KMS-11 (cell line): ENCODE data around the gene BTG4.

Experiments used
- H2AFZ ChIP-seq: fragments of 200-600 bp; sonication (generic); 2 replicates; pipeline ENCODE4 v1.6.1; 2016; ENCODE audit warnings: antibody characterized with exemption, mixed run types, low read depth
- H3K27ac ChIP-seq: fragments of 200-600 bp; sonication (generic); 2 replicates; pipeline ENCODE4 v1.6.1; 2016; ENCODE audit warnings: mild to moderate bottlenecking, mixed run types
- H3K27me3 ChIP-seq: fragments of 200-600 bp; sonication (generic); 2 replicates; pipeline ENCODE4 v1.6.1; 2017; ENCODE audit warnings: mild to moderate bottlenecking, low read depth, mixed run types, moderate library complexity; ENCODE audit not compliant: insufficient read depth
- H3K36me3 ChIP-seq: fragments of 200-600 bp; sonication (generic); 2 replicates; pipeline ENCODE4 v1.6.1; 2017; ENCODE audit warnings: mild to moderate bottlenecking, mixed run types; ENCODE audit not compliant: insufficient read depth
- H3K4me1 ChIP-seq: fragments of 200-600 bp; sonication (generic); 2 replicates; pipeline ENCODE4 v1.6.1; 2016; ENCODE audit warnings: mild to moderate bottlenecking, low read depth, mixed run types; ENCODE audit not compliant: poor library complexity, severe bottlenecking
- H3K4me2 ChIP-seq: fragments of 200-600 bp; sonication (generic); 2 replicates; pipeline ENCODE4 v1.7.0; 2016; ENCODE audit warnings: mild to moderate bottlenecking, mixed run types
- H3K4me3 ChIP-seq: fragments of 200-600 bp; sonication (generic); IDR thresholded peaks from 2 replicates; pipeline ENCODE4 v1.6.1; 2017; ENCODE audit warnings: low read depth, low read length, mixed read lengths; ENCODE audit not compliant: insufficient read depth
- H3K79me2 ChIP-seq: fragments of 200-600 bp; sonication (generic); 2 replicates; pipeline ENCODE4 v1.6.1; 2016; ENCODE audit warnings: low read depth, mixed run types; ENCODE audit not compliant: insufficient read depth
- H3K9ac ChIP-seq: fragments of 200-600 bp; sonication (generic); 2 replicates; pipeline ENCODE4 v1.6.1; 2016; ENCODE audit warnings: mild to moderate bottlenecking, mixed run types
- H4K20me1 ChIP-seq: fragments of 200-600 bp; sonication (generic); 2 replicates; pipeline ENCODE4 v1.6.1; 2016; ENCODE audit warnings: mild to moderate bottlenecking, mixed run types; ENCODE audit not compliant: insufficient read depth
- CTCF ChIP-seq: fragments of 200-600 bp; sonication (generic); conservative IDR thresholded peaks from 2 replicates; pipeline ENCODE4 v1.6.1; 2017; ENCODE audit warnings: low read depth, mild to moderate bottlenecking, antibody characterized with exemption, low read length, moderate library complexity, mixed read lengths

The BTG4 gene

GRCh38 chr11:111457731-111458368, 54.3 kb downstream of the BTG4 start:
- no peak overlapping the region for H3K27ac ChIP-seq
- no peak overlapping the region for H3K9ac ChIP-seq
- H2AFZ ChIP-seq, result no peak overlapping the region
- H4K20me1 ChIP-seq, result no peaks in the 10 kb centered on the region
- no peak for TF ChIP-seq CTCF
- no peak overlapping the region for H3K4me3 ChIP-seq
- no peaks in the 10 kb centered on the region for H3K27me3 ChIP-seq
- H3K4me2 ChIP-seq, result no peak overlapping the region
- no peaks in the 10 kb centered on the region for H3K36me3 ChIP-seq
- H3K79me2 ChIP-seq, result no peaks in the 10 kb centered on the region
- peaks cover 8% of the 10 kb centered on the region for H3K4me1 ChIP-seq

- Histone ChIP-seq H3K4me2 (no peak overlapping the region), H3K4me3 (no peak overlapping the region), H3K36me3 (no peaks in the 10 kb centered on the region), H3K9ac (no peak overlapping the region), H3K27me3 (no peaks in the 10 kb centered on the region), H3K4me1 (peaks cover 8% of the 10 kb centered on the region), H2AFZ (no peak overlapping the region), H3K27ac (no peak overlapping the region), H3K79me2 (no peaks in the 10 kb centered on the region), H4K20me1 (no peaks in the 10 kb centered on the region)
- TF ChIP-seq CTCF, result no peak
Observed at GRCh38 chr11:111456859-111457730, 55.1 kb downstream of the BTG4 start.

GRCh38 chr11:111456086-111456858, 55.9 kb downstream of the BTG4 start:
- no peaks in the 10 kb centered on the region for H3K36me3 ChIP-seq
- H3K4me2 ChIP-seq, result no peak overlapping the region
- H3K79me2 ChIP-seq, result no peaks in the 10 kb centered on the region
- no peaks in the 10 kb centered on the region for H4K20me1 ChIP-seq
- peaks cover 8% of the 10 kb centered on the region for H3K4me1 ChIP-seq
- no peaks in the 10 kb centered on the region for H3K27me3 ChIP-seq
- no peak overlapping the region for H3K4me3 ChIP-seq
- no peak overlapping the region for H3K9ac ChIP-seq
- H2AFZ ChIP-seq, result no peak overlapping the region
- TF ChIP-seq CTCF, result no peak
- no peak overlapping the region for H3K27ac ChIP-seq

GRCh38 chr11:111455291-111456085, 56.7 kb downstream of the BTG4 start:
- no peaks in the 10 kb centered on the region for H4K20me1 ChIP-seq
- H3K4me1 ChIP-seq, result peaks cover 9% of the 10 kb centered on the region
- no peak overlapping the region for H3K4me3 ChIP-seq
- H3K9ac ChIP-seq, result no peak overlapping the region
- peak overlapping the region; percentile 67 for H2AFZ ChIP-seq
- H3K79me2 ChIP-seq, result no peaks in the 10 kb centered on the region
- H3K27me3 ChIP-seq, result no peaks in the 10 kb centered on the region
- no peak overlapping the region for H3K27ac ChIP-seq
- H3K36me3 ChIP-seq, result no peaks in the 10 kb centered on the region
- peak overlapping the region; percentile 25; the same call in 1 of the 2 replicates for H3K4me2 ChIP-seq
- no peak for TF ChIP-seq CTCF
